Astrocyte (in vitro differentiated cells and primary cell): Measurements from ENCODE around the gene MYRIP.

Source experiments
- EZH2 ChIP-seq: IDR thresholded peaks from 2 replicates; pipeline ENCODE4 v1.6.1; 2012; ENCODE audit warnings: mild to moderate bottlenecking, low read length, inconsistent platforms; ENCODE audit not compliant: insufficient read depth
- TF ChIP-seq, protein P1 (sequence below): IDR thresholded peaks from 2 replicates; pipeline ENCODE4 v1.5.1; 2011; ENCODE audit warnings: low read depth, mild to moderate bottlenecking, inconsistent platforms, low read length, moderate library complexity; ENCODE audit not compliant: insufficient read depth

DNA sequence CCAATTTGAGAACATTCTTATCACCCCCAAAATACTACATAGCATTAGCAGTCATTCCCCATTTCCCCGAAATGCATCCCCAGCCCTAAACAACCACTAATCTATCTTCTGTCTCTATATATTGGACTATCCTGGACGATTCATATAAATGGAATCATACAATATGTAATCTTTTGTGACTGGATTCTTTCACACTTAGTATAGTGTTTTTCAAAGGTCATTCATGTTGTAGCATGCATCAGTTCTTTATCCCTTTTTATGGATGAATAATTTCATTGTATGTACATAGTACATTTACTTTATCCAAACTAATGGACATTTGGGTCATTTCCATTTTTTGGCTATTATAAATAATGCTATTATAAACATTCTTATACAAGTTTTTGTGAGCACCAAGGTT, 472.6 kb downstream of the MYRIP start:
- TF ChIP-seq, protein P1, sequence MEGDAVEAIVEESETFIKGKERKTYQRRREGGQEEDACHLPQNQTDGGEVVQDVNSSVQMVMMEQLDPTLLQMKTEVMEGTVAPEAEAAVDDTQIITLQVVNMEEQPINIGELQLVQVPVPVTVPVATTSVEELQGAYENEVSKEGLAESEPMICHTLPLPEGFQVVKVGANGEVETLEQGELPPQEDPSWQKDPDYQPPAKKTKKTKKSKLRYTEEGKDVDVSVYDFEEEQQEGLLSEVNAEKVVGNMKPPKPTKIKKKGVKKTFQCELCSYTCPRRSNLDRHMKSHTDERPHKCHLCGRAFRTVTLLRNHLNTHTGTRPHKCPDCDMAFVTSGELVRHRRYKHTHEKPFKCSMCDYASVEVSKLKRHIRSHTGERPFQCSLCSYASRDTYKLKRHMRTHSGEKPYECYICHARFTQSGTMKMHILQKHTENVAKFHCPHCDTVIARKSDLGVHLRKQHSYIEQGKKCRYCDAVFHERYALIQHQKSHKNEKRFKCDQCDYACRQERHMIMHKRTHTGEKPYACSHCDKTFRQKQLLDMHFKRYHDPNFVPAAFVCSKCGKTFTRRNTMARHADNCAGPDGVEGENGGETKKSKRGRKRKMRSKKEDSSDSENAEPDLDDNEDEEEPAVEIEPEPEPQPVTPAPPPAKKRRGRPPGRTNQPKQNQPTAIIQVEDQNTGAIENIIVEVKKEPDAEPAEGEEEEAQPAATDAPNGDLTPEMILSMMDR, result no peak
- TF ChIP-seq EZH2, result no peak
